Subcutaneous adipose tissue (tissue), 4 donors: Measurements from ENCODE around the gene PSMB2. TPM values are rescaled to one million over a fixed set of nuclear protein-coding genes. Genes with fewer than 3 reads are reported as not detected.

Experiments used
- CTCF ChIP-seq: fragments of 450-650 bp; IDR thresholded peaks from one replicate; pipeline ENCODE4 v1.5.1; 2016; ENCODE audit warnings: low read depth, mild to moderate bottlenecking, control low read depth, antibody characterized with exemption, moderate library complexity
- total RNA-seq, 4 donors: library from RNA; depleted of rRNA; stranded (reverse); fragments of >200 nt; gene quantifications; one replicate each; pipeline ENCODE4 v1.1.0, GENCODE V29; 2016

PSMB2 gene
- total RNA-seq, 4 donors from 2014 or later = 26.9 to 42.7 (median 30.0) TPM

GRCh38 chr1:35672116-35672515 is 30.8 kb upstream of the PSMB2 start:
- no peak for TF ChIP-seq CTCF

- TF ChIP-seq CTCF = no peak
Measured at GRCh38 chr1:35668506-35668905, 27.2 kb upstream of the PSMB2 start.

- no peak for TF ChIP-seq CTCF
Measured at GRCh38 chr1:35666916-35667315, 25.6 kb upstream of the PSMB2 start.

GRCh38 chr1:35666216-35666615 is 24.9 kb upstream of the PSMB2 start:
- TF ChIP-seq CTCF = no peak

- no peak for TF ChIP-seq CTCF
Measured at GRCh38 chr1:35663434-35663833, 22.1 kb upstream of the PSMB2 start.

GRCh38 chr1:35661474-35661795 is 20.1 kb upstream of the PSMB2 start:
- no peak for TF ChIP-seq CTCF

GRCh38 chr1:35660581-35661473 is 19.5 kb upstream of the PSMB2 start:
- no peak for TF ChIP-seq CTCF
